MM.1S (cell line): Measurements from ENCODE around the gene SYTL2.
"Not testable (repeated sequence)": the region's sequence is repeated elsewhere in the genome, so short reads cannot be mapped to it uniquely, and the experiment has no call there.

ENCODE experiments used
- DNase-seq: peaks from one replicate; pipeline ENCODE4 v3.0.0-alpha.2; 2015
- H2AFZ ChIP-seq: fragments of 300-600 bp; sonication (generic); 2 replicates; pipeline ENCODE4 v1.6.0; 2016; ENCODE audit warnings: antibody characterized with exemption, low read length
- H3F3A ChIP-seq: fragments of 300-600 bp; sonication (generic); 2 replicates; pipeline ENCODE4 v1.6.1; 2016; ENCODE audit warnings: mild to moderate bottlenecking, antibody characterized with exemption, low read length, moderate library complexity, mixed read lengths; ENCODE audit not compliant: insufficient read depth
- H3K27ac ChIP-seq: fragments of 300-600 bp; sonication (generic); 2 replicates; pipeline ENCODE4 v1.5.1; 2016; ENCODE audit warnings: mild to moderate bottlenecking, low read length
- H3K27me3 ChIP-seq: fragments of 300-600 bp; sonication (generic); replicated peaks from 2 replicates; pipeline ENCODE4 v1.6.0; 2016; ENCODE audit warnings: low read length; ENCODE audit not compliant: insufficient read depth
- H3K36me3 ChIP-seq: fragments of 300-600 bp; sonication (generic); replicated peaks from 2 replicates; pipeline ENCODE4 v1.6.1; 2016; ENCODE audit warnings: mild to moderate bottlenecking, low read length, mixed read lengths; ENCODE audit not compliant: insufficient read depth
- H3K4me1 ChIP-seq: fragments of 300-600 bp; sonication (generic); 2 replicates; pipeline ENCODE4 v1.6.1; 2016; ENCODE audit warnings: low read length, mixed read lengths
- H3K4me2 ChIP-seq: fragments of 300-600 bp; sonication (generic); 2 replicates; pipeline ENCODE4 v1.6.0; 2016; ENCODE audit warnings: low read depth, low read length
- H3K4me3 ChIP-seq: fragments of 300-600 bp; sonication (generic); 2 replicates; pipeline ENCODE4 v1.5.1; 2016; ENCODE audit warnings: low read length, mixed read lengths
- H3K79me2 ChIP-seq: fragments of 300-600 bp; sonication (generic); 2 replicates; pipeline ENCODE4 v1.6.1; 2016; ENCODE audit warnings: mixed run types, low read length, mixed read lengths
- H3K9ac ChIP-seq: fragments of 300-600 bp; sonication (generic); 2 replicates; pipeline ENCODE4 v1.6.1; 2016; ENCODE audit warnings: low read length, mixed read lengths
- H3K9me2 ChIP-seq: fragments of 300-600 bp; sonication (generic); replicated peaks from 2 replicates; pipeline ENCODE4 v1.6.1; 2016; ENCODE audit warnings: mild to moderate bottlenecking, low read length, mixed read lengths; ENCODE audit not compliant: insufficient read depth
- H3K9me3 ChIP-seq: fragments of 300-600 bp; sonication (generic); replicated peaks from 2 replicates; pipeline ENCODE4 v1.6.1; 2016; ENCODE audit warnings: mild to moderate bottlenecking, low read length, mixed read lengths; ENCODE audit not compliant: insufficient read depth
- H4K20me1 ChIP-seq: fragments of 300-600 bp; sonication (generic); 2 replicates; pipeline ENCODE4 v1.6.1; 2016; ENCODE audit warnings: mild to moderate bottlenecking, low read length, moderate library complexity, mixed read lengths; ENCODE audit not compliant: insufficient read depth
- EZH2 ChIP-seq: fragments of 300-600 bp; sonication (generic); optimal IDR thresholded peaks from 2 replicates; pipeline ENCODE3; 2017; ENCODE audit warnings: low read depth, mild to moderate bottlenecking, antibody characterized with exemption, low read length, mixed read lengths
- EZH2phosphoT487 ChIP-seq: fragments of 300-600 bp; sonication (generic); IDR thresholded peaks from 2 replicates; pipeline ENCODE4 v1.6.1; 2018; ENCODE audit warnings: antibody characterized with exemption, low read length
- TF ChIP-seq, protein P1 (sequence below): fragments of 300-600 bp; sonication (generic); IDR thresholded peaks from 2 replicates; pipeline ENCODE4 v1.5.1; 2016; ENCODE audit warnings: antibody characterized with exemption, low read length, mixed read lengths

SYTL2 gene, protein sequence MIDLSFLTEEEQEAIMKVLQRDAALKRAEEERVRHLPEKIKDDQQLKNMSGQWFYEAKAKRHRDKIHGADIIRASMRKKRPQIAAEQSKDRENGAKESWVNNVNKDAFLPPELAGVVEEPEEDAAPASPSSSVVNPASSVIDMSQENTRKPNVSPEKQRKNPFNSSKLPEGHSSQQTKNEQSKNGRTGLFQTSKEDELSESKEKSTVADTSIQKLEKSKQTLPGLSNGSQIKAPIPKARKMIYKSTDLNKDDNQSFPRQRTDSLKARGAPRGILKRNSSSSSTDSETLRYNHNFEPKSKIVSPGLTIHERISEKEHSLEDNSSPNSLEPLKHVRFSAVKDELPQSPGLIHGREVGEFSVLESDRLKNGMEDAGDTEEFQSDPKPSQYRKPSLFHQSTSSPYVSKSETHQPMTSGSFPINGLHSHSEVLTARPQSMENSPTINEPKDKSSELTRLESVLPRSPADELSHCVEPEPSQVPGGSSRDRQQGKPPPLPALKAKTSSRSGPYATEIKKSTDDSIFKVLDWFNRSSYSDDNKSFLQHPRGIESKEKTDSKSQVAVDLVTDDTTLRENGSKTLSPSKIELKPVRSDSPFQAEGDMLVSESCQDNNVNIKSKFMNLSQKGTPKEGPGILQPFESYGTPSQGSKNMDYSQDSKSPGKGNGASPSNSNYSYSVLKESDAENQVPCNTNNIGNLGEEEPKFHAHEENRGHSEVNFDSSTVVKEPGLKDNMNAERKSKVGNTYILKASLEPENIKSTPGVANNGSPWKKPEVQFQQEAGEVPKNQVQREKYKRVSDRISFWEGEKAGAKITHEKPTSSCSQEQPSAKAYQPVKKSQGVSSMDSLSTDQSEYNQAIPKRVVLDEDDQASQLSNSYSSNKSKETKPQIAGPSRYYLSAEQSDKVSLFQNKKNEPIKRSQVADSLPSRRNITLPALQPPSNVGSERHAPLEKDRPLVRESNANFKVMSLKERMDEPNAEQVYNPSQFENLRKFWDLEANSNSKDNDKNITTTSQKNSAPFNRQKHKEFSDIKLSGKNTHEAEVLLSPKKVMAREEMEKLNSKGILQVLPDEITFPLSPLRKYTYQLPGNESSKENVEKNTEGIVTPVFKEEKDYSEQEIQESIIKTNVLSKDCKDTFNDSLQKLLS (N-terminal part only)

DNA sequence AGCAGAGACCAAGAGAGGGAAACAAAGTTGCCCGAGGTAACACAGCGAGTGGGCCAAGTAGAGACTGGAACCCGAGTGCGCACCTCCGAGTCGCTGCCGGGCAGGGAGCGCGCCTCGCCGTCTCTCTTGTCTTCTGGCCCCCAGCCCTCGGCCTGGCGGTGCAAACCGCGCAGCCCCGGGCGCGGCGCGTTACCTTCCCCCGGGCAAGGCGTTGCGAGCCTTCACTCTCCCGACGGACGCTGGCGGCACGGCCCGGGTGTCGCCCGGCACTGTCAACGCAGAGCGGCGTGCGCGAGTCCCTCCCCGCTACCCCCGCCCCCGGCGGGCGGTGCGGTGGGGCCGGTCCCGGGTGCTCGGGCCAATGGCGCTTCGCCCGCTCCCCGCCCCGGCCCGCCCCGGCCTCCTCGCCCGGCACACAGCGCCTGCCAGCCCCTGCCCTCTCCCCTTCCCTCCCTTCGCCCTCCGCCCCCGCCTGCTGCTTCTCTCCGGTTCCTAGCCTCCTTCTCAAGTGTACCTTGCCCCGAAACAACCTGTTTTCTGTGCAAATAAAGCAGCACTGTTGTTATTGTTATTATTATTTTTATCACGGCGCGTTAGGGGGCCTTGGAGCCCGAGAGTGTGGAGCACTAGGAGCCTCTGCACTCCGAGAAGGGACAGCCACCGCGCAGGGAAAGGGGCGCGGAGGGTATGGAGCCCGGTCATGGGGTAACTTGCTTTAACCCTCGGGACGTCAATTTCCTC lies at the start of gene SYTL2:
Gene SYTL2 (minus strand): TSS at position 271 of the 741 bp plus-strand sequence. CDS start 53,416 bp downstream, outside the sequence.
- Histone ChIP-seq H3K9ac (peak within 1 kb of the TSS; percentile 56; the same call in 1 of the 2 replicates), H4K20me1 (no peaks in the 10 kb centered on the region), H3K9me3 (no peaks in the 10 kb centered on the region), H3K27me3 (no peaks in the 10 kb centered on the region), H3K9me2 (no peaks in the 10 kb centered on the region), H2AFZ (peak within 1 kb of the TSS; percentile 96), H3K79me2 (no peaks in the 10 kb centered on the region), H3K27ac (no peak within 1 kb of the TSS), H3F3A (no peaks in the 10 kb centered on the region), H3K36me3 (no peaks in the 10 kb centered on the region), H3K4me2 (peak within 1 kb of the TSS; percentile 99), H3K4me1 (peaks cover 14% of the 10 kb centered on the region; the same call in 1 of the 2 replicates), H3K4me3 (peak within 1 kb of the TSS; percentile 76)
- TF ChIP-seq EZH2phosphoT487 (no peak), EZH2 (no peak)
- TF ChIP-seq, protein P1, sequence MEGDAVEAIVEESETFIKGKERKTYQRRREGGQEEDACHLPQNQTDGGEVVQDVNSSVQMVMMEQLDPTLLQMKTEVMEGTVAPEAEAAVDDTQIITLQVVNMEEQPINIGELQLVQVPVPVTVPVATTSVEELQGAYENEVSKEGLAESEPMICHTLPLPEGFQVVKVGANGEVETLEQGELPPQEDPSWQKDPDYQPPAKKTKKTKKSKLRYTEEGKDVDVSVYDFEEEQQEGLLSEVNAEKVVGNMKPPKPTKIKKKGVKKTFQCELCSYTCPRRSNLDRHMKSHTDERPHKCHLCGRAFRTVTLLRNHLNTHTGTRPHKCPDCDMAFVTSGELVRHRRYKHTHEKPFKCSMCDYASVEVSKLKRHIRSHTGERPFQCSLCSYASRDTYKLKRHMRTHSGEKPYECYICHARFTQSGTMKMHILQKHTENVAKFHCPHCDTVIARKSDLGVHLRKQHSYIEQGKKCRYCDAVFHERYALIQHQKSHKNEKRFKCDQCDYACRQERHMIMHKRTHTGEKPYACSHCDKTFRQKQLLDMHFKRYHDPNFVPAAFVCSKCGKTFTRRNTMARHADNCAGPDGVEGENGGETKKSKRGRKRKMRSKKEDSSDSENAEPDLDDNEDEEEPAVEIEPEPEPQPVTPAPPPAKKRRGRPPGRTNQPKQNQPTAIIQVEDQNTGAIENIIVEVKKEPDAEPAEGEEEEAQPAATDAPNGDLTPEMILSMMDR = no peak
- peak; percentile 87 for DNase-seq

DNA sequence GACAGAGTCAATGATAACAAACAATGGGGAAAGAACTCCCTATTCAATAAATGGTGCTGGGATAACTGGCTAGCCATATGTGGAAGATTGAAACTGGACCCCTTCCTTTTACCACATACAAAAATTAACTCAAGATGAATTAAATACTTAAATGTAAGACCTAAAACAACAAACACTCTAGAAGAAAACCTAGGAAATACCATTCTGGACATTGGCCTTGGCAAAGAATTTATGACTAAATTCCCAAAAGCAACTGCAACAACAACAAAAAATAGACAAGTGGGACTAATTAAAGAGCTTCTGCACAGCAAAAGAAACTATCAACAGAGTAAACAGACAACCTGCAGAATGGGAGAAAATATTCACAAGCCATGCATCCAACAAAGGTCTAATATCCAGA lies 48.6 kb upstream of the SYTL2 start:
- H3K27ac ChIP-seq, H3K4me3 ChIP-seq, DNase-seq, H3K9me2 ChIP-seq, H3K9me3 ChIP-seq, H3K9ac ChIP-seq, H3K4me2 ChIP-seq, H2AFZ ChIP-seq, H3K27me3 ChIP-seq, H3K36me3 ChIP-seq, H3F3A ChIP-seq, H4K20me1 ChIP-seq, H3K79me2 ChIP-seq, H3K4me1 ChIP-seq: not testable (repeated sequence)

DNA sequence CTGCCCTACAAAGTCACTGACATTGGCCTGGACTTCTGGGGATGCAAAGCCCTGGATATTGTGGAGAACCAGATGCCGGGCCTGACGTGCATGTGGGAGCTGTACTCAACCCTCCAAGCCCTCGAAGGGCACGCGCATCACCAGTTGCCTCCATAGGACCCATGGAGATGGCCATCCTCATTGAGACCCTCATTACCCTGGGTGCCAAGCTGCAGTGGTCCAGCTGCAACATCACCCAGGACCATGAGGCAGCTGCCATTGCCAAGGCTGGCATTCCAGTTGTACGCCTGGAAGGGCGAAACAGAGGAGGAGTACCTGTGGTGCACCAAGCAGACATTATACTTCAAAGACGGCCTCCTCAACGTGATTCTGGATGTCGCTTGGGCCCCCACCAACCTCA lies 46.2 kb upstream of the SYTL2 start:
- Histone ChIP-seq H3K9me2 (no peaks in the 10 kb centered on the region), H3K4me2 (no peak overlapping the region), H3K79me2 (no peaks in the 10 kb centered on the region), H3K27me3 (no peaks in the 10 kb centered on the region), H4K20me1 (no peaks in the 10 kb centered on the region), H3K4me1 (no peaks in the 10 kb centered on the region), H3K9ac (no peak overlapping the region), H3K4me3 (no peak overlapping the region), H2AFZ (no peak overlapping the region), H3F3A (no peaks in the 10 kb centered on the region), H3K36me3 (no peaks in the 10 kb centered on the region), H3K27ac (no peak overlapping the region), H3K9me3 (no peaks in the 10 kb centered on the region)
- DNase-seq = no peak
- no peak for TF ChIP-seq EZH2
- no peak for TF ChIP-seq EZH2phosphoT487
- TF ChIP-seq, protein P1 = no peak
